Central memory CD8-positive, alpha-beta T cell (primary cell): ENCODE data around the gene ACTN1.

Experiments used
- ATAC-seq: fragments of 150-1000 bp; cut with Tn5 transposase; replicated peaks from 2 replicates; pipeline ENCODE4 v1.10.0; 2022; ENCODE audit warnings: mild to moderate bottlenecking, moderate FRiP score, moderate number of reproducible peaks; ENCODE audit not compliant: poor library complexity, severe bottlenecking; ENCODE audit errors: extremely low read depth
- DNase-seq, 2 donors: peaks; one replicate each; pipeline ENCODE4 v3.0.0; 2021; ENCODE audit warnings: low spot score in 2 of 2
- H3K27ac Mint-ChIP-seq: one replicate; pipeline ENCODE4 v1.8.0; 2022; ENCODE audit warnings: low read depth, mild to moderate bottlenecking, moderate library complexity, mixed read lengths
- H3K27me3 Mint-ChIP-seq: one replicate; pipeline ENCODE4 v1.8.0; 2022; ENCODE audit warnings: mixed read lengths
- H3K36me3 Mint-ChIP-seq: one replicate; pipeline ENCODE4 v1.8.0; 2022; ENCODE audit warnings: mild to moderate bottlenecking, moderate library complexity, mixed read lengths; ENCODE audit not compliant: insufficient read depth
- H3K4me1 Mint-ChIP-seq: one replicate; pipeline ENCODE4 v1.8.0; 2022; ENCODE audit warnings: mixed read lengths
- H3K4me3 Mint-ChIP-seq: one replicate; pipeline ENCODE4 v1.8.0; 2022; ENCODE audit warnings: mild to moderate bottlenecking, moderate library complexity, mixed read lengths
- H3K9me3 Mint-ChIP-seq: one replicate; pipeline ENCODE4 v1.8.0; 2022; ENCODE audit warnings: mixed read lengths

Gene ACTN1

GRCh38 chr14:68961781-68962584 lies 17.1 kb downstream of the ACTN1 start:
- Mint-ChIP-seq H3K27me3 (peaks cover 10% of the 10 kb centered on the region), H3K36me3 (peaks cover 4% of the 10 kb centered on the region), H3K9me3 (no peaks in the 10 kb centered on the region), H3K27ac (no peak overlapping the region), H3K4me1 (peaks cover 9% of the 10 kb centered on the region), H3K4me3 (no peak overlapping the region)
- ATAC-seq (no peak), DNase-seq (no peak)

DNA sequence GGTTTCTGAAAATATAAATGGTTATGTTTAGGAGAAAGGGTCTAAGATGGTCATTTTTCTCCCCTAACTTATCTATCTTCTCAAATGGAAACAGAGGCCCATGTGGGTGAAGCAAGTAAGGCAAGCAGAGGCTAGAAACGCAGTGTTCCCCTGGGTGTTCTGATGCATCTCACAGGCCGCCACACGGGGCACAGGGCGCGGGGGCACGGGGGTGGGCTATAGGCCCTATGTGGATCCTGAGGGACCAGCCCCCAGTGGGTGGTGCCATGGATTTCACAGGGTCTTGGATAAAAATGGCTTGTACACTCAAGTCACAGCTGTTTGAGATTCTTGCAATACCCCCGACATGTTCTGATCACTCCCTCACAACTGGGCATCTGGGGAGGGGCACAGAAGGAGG lies 17.7 kb downstream of the ACTN1 start:
- DNase-seq (no peak), ATAC-seq (no peak)
- Mint-ChIP-seq H3K9me3 (no peaks in the 10 kb centered on the region), H3K4me1 (peaks cover 15% of the 10 kb centered on the region), H3K27ac (no peak overlapping the region), H3K27me3 (peaks cover 10% of the 10 kb centered on the region), H3K36me3 (peaks cover 2% of the 10 kb centered on the region), H3K4me3 (no peak overlapping the region)

GRCh38 chr14:68960123-68960522 lies 19.0 kb downstream of the ACTN1 start:
- DNase-seq: no peak
- Mint-ChIP-seq H3K9me3 (no peaks in the 10 kb centered on the region), H3K4me3 (no peak overlapping the region), H3K36me3 (peaks cover 2% of the 10 kb centered on the region), H3K27me3 (peaks cover 12% of the 10 kb centered on the region), H3K27ac (no peak overlapping the region), H3K4me1 (peaks cover 13% of the 10 kb centered on the region)
- no peak for ATAC-seq

GRCh38 chr14:68959035-68959434 lies 20.1 kb downstream of the ACTN1 start:
- no peak overlapping the region for H3K27ac Mint-ChIP-seq
- H3K9me3 Mint-ChIP-seq: no peaks in the 10 kb centered on the region
- H3K27me3 Mint-ChIP-seq: peaks cover 17% of the 10 kb centered on the region
- ATAC-seq (no peak), DNase-seq (no peak)
- H3K36me3 Mint-ChIP-seq: peaks cover 2% of the 10 kb centered on the region
- no peak overlapping the region for H3K4me3 Mint-ChIP-seq
- H3K4me1 Mint-ChIP-seq: peaks cover 16% of the 10 kb centered on the region

DNA sequence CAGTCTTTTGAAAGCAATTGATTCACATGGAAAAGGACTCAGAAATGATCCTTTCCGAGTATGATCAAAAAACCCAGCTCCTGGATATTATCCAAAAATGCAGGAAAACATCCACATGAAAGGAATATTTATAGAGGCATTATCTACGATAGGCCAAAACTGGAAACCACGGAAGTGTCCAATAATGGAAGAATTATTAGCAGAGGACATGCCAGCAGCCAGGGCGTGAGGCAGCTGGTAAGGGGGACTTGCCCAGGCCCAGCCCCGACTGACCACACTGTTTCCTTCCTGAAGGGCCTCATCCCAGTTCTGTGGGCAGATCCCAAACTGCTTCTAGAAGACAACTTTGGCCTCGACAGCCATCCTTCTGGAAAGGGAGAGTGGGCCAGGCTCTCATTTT lies 20.5 kb downstream of the ACTN1 start:
- no peaks in the 10 kb centered on the region for H3K9me3 Mint-ChIP-seq
- H3K27ac Mint-ChIP-seq: no peak overlapping the region
- peaks cover 2% of the 10 kb centered on the region for H3K36me3 Mint-ChIP-seq
- peaks cover 16% of the 10 kb centered on the region for H3K4me1 Mint-ChIP-seq
- H3K27me3 Mint-ChIP-seq: peaks cover 17% of the 10 kb centered on the region
- H3K4me3 Mint-ChIP-seq: no peak overlapping the region
- no peak for ATAC-seq
- no peak for DNase-seq

DNA sequence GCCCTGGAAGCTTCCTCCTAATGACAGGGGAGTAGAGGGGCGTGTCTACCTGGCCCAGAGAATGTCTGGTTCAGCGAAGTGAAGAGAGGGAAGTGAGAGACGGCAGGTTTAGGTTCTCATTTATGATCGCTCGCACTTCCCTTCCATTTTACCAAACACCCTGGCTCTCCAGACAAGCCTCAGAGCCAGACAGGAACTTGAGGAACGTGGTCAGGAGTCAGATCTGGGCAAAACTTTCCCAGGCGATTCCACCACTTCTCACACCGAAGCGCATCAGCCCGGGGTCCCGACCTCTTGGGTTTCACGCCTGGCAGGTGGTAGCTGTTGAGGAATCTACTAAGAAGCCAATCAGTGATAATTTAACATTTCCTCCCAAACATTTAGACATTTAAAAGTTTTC lies 21.3 kb downstream of the ACTN1 start:
- ATAC-seq (no peak), DNase-seq (no peak)
- H3K36me3 Mint-ChIP-seq: peaks cover 2% of the 10 kb centered on the region
- no peak overlapping the region for H3K4me3 Mint-ChIP-seq
- H3K4me1 Mint-ChIP-seq: peaks cover 21% of the 10 kb centered on the region
- peaks cover 15% of the 10 kb centered on the region for H3K27me3 Mint-ChIP-seq
- no peaks in the 10 kb centered on the region for H3K9me3 Mint-ChIP-seq
- H3K27ac Mint-ChIP-seq: no peak overlapping the region

GRCh38 chr14:68956724-68957123 lies 22.4 kb downstream of the ACTN1 start:
- Mint-ChIP-seq H3K4me3 (no peak overlapping the region), H3K4me1 (peaks cover 21% of the 10 kb centered on the region), H3K9me3 (no peaks in the 10 kb centered on the region), H3K27me3 (peaks cover 8% of the 10 kb centered on the region), H3K27ac (no peak overlapping the region), H3K36me3 (peaks cover 2% of the 10 kb centered on the region)
- DNase-seq: no peak
- ATAC-seq: no peak

- DNase-seq (no peak), ATAC-seq (no peak)
- H3K36me3 Mint-ChIP-seq: peaks cover 2% of the 10 kb centered on the region
- peaks cover 21% of the 10 kb centered on the region for H3K4me1 Mint-ChIP-seq
- H3K27me3 Mint-ChIP-seq: peaks cover 8% of the 10 kb centered on the region
- no peak overlapping the region for H3K4me3 Mint-ChIP-seq
- H3K9me3 Mint-ChIP-seq: no peaks in the 10 kb centered on the region
- H3K27ac Mint-ChIP-seq: no peak overlapping the region
Measured at GRCh38 chr14:68955851-68956179, 23.3 kb downstream of the ACTN1 start.

DNA sequence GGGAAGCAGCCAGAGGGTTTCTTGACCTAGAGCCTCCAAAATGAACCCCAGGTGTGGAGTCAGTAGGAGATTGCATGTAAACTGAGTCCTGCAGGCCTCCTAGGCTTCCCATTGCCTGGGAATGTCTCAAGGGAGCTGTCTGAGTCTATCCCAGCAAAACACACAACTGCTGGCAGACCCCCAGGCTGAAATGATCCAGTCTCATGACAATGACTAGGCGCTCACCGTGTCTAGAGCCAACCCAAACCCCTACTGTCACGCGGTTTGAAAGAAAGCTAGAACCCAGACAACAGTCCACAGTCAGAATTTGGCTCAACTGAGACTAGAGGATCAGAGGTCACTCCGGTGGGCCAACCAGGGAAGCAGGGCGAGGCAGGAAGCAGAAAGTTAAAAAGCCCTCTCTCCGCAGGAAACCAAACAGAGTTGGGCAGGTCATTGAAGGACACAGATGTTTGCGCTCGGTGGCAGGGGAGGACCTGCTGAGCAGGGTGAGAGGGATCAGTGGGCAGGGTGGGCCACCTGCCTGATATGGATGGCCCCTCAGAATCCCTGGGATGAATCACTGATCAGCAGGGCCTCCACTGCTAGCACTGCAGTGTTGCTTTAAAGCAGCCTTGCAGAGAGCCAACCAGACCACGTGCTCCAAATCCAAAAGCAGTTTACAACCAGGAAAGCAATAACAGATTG lies 23.8 kb downstream of the ACTN1 start:
- H3K9me3 Mint-ChIP-seq: no peaks in the 10 kb centered on the region
- peaks cover 2% of the 10 kb centered on the region for H3K36me3 Mint-ChIP-seq
- no peak overlapping the region for H3K27ac Mint-ChIP-seq
- H3K4me3 Mint-ChIP-seq: no peak overlapping the region
- DNase-seq (no peak), ATAC-seq (no peak)
- H3K4me1 Mint-ChIP-seq: peaks cover 21% of the 10 kb centered on the region
- H3K27me3 Mint-ChIP-seq: peaks cover 8% of the 10 kb centered on the region

GRCh38 chr14:68953196-68953555 lies 25.9 kb downstream of the ACTN1 start:
- peaks cover 21% of the 10 kb centered on the region for H3K4me1 Mint-ChIP-seq
- no peak for DNase-seq
- peaks cover 8% of the 10 kb centered on the region for H3K27me3 Mint-ChIP-seq
- H3K9me3 Mint-ChIP-seq: no peaks in the 10 kb centered on the region
- H3K4me3 Mint-ChIP-seq: no peak overlapping the region
- no peak for ATAC-seq
- no peak overlapping the region for H3K27ac Mint-ChIP-seq
- H3K36me3 Mint-ChIP-seq: peaks cover 5% of the 10 kb centered on the region

GRCh38 chr14:68952531-68953195 lies 26.4 kb downstream of the ACTN1 start:
- peaks cover 5% of the 10 kb centered on the region for H3K36me3 Mint-ChIP-seq
- H3K27ac Mint-ChIP-seq: no peak overlapping the region
- H3K4me3 Mint-ChIP-seq: no peak overlapping the region

GRCh38 chr14:68951800-68952530 lies 27.1 kb downstream of the ACTN1 start:
- Mint-ChIP-seq H3K27ac (no peak overlapping the region), H3K4me1 (peaks cover 20% of the 10 kb centered on the region), H3K27me3 (peaks cover 8% of the 10 kb centered on the region), H3K9me3 (no peaks in the 10 kb centered on the region), H3K4me3 (no peak overlapping the region), H3K36me3 (peaks cover 5% of the 10 kb centered on the region)
- ATAC-seq (no peak), DNase-seq (no peak)

More at GRCh38 chr14:68952531-68953195, 26.4 kb downstream of the ACTN1 start:
- ATAC-seq (no peak), DNase-seq (no peak)
- Mint-ChIP-seq H3K9me3 (no peaks in the 10 kb centered on the region), H3K27me3 (peaks cover 8% of the 10 kb centered on the region), H3K4me1 (peaks cover 21% of the 10 kb centered on the region)
